Smooth muscle cell (in vitro differentiated cells): ENCODE results near the gene PLEKHA7. TPM values are rescaled to one million over a fixed set of nuclear protein-coding genes. Genes with fewer than 3 reads are reported as not detected.

Experiments used
- DNase-seq: peaks from one replicate; lab custom pipeline; 2025; ENCODE audit not compliant: unreplicated experiment; lab: John Stamatoyannopoulos, UW
- H2AFZ ChIP-seq: fragments of 200-600 bp; sonication (generic); 2 replicates; pipeline ENCODE4 v1.6.0; 2016; ENCODE audit warnings: antibody characterized with exemption, low read depth, mild to moderate bottlenecking
- H3F3A ChIP-seq: fragments of 200-600 bp; sonication (generic); 2 replicates; pipeline ENCODE4 v1.6.0; 2017; ENCODE audit warnings: antibody characterized with exemption, low read depth
- H3K27ac ChIP-seq: fragments of 200-600 bp; sonication (generic); 2 replicates; pipeline ENCODE4 v1.5.1; 2016; ENCODE audit warnings: low read depth, mild to moderate bottlenecking
- H3K27me3 ChIP-seq: fragments of 200-600 bp; sonication (generic); 2 replicates; pipeline ENCODE4 v1.6.1; 2016; ENCODE audit warnings: low read depth, mild to moderate bottlenecking
- H3K36me3 ChIP-seq: fragments of 200-600 bp; sonication (generic); 2 replicates; pipeline ENCODE4 v1.5.1; 2016; ENCODE audit warnings: low read depth
- H3K4me1 ChIP-seq: fragments of 200-600 bp; sonication (generic); 2 replicates; pipeline ENCODE4 v1.5.1; 2016; ENCODE audit warnings: low read depth
- H3K4me2 ChIP-seq: fragments of 200-600 bp; sonication (generic); 2 replicates; pipeline ENCODE4 v1.6.0; 2016; ENCODE audit warnings: mild to moderate bottlenecking
- H3K4me3 ChIP-seq: fragments of 200-600 bp; sonication (generic); 2 replicates; pipeline ENCODE4 v1.5.1; 2016; ENCODE audit warnings: mild to moderate bottlenecking
- H3K79me2 ChIP-seq: fragments of 200-600 bp; sonication (generic); 2 replicates; pipeline ENCODE4 v1.6.0; 2016; ENCODE audit warnings: low read depth, mild to moderate bottlenecking
- H3K9ac ChIP-seq: fragments of 200-600 bp; sonication (generic); 2 replicates; pipeline ENCODE4 v1.6.0; 2016; ENCODE audit warnings: low read depth
- H3K9me3 ChIP-seq: fragments of 200-600 bp; sonication (generic); replicated peaks from 2 replicates; pipeline ENCODE4 v1.5.1; 2016; ENCODE audit warnings: low read depth
- H4K20me1 ChIP-seq: fragments of 200-600 bp; sonication (generic); 2 replicates; pipeline ENCODE4 v1.6.0; 2016; ENCODE audit warnings: low read depth
- whole genome bisulfite sequencing: methylation state at CpG from one replicate; pipeline ENCODE4 v1.1.7; 2016; ENCODE audit warnings: low lambda C conversion rate; 5-methylcytosine and 5-hydroxymethylcytosine counted together
- polyA plus RNA-seq: library from polyadenylated mRNA; unstranded; fragments of >200 nt; fragmentation: Nextera tagmentation; extraction: Ambion mirVana; gene quantifications from 2 replicates; pipeline ENCODE4 v1.2.1, GENCODE V29; 2016
- total RNA-seq: library from RNA; depleted of rRNA; stranded (reverse); fragments of >200 nt; gene quantifications from 2 replicates; pipeline ENCODE4 v1.2.3, GENCODE V29; 2014
- TF ChIP-seq, protein P1 (sequence below): fragments of 200-600 bp; sonication (generic); IDR thresholded peaks from 2 replicates; pipeline ENCODE4 v1.5.1; 2017; ENCODE audit warnings: borderline replicate concordance, mild to moderate bottlenecking, antibody characterized with exemption; ENCODE audit not compliant: insufficient read depth, poor library complexity, severe bottlenecking

Gene PLEKHA7
- total and polyA plus RNA-seq, 2 experiments from 2014 or later: 0.19 to 22.2 TPM

DNA sequence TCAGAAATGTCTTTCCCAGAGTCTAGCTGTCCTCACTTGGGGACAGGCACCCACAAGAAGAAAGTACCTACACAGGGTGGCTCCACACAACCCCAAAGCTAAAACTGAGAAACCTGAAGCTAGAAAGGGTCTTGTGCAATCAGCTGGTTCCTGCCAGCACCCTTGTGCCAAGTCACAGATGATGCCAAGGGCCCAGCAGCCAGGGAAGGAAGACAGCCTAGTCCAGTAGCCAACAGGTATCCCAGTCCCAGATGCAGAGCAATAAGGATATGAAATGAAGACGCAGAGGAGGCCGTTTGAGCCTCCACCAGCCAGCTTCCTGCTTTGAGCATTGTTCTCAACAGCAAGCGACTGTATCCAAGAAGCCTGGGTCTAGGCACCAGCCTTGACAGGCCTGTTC lies 6.1 kb downstream of the PLEKHA7 start:
- Histone ChIP-seq H3F3A (peaks cover 5% of the 10 kb centered on the region), H3K4me1 (peaks cover 6% of the 10 kb centered on the region), H2AFZ (no peak overlapping the region), H3K9ac (no peak overlapping the region), H3K9me3 (no peaks in the 10 kb centered on the region), H3K27ac (no peak overlapping the region), H3K36me3 (no peaks in the 10 kb centered on the region), H4K20me1 (no peaks in the 10 kb centered on the region), H3K27me3 (peaks cover 30% of the 10 kb centered on the region), H3K79me2 (no peaks in the 10 kb centered on the region), H3K4me3 (no peak overlapping the region), H3K4me2 (no peak overlapping the region)
- TF ChIP-seq, protein P1, sequence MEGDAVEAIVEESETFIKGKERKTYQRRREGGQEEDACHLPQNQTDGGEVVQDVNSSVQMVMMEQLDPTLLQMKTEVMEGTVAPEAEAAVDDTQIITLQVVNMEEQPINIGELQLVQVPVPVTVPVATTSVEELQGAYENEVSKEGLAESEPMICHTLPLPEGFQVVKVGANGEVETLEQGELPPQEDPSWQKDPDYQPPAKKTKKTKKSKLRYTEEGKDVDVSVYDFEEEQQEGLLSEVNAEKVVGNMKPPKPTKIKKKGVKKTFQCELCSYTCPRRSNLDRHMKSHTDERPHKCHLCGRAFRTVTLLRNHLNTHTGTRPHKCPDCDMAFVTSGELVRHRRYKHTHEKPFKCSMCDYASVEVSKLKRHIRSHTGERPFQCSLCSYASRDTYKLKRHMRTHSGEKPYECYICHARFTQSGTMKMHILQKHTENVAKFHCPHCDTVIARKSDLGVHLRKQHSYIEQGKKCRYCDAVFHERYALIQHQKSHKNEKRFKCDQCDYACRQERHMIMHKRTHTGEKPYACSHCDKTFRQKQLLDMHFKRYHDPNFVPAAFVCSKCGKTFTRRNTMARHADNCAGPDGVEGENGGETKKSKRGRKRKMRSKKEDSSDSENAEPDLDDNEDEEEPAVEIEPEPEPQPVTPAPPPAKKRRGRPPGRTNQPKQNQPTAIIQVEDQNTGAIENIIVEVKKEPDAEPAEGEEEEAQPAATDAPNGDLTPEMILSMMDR: no peak
- DNase-seq: no peak
- 91% methylated on average over 3 of the region's 3 CpGs for WGBS

DNA sequence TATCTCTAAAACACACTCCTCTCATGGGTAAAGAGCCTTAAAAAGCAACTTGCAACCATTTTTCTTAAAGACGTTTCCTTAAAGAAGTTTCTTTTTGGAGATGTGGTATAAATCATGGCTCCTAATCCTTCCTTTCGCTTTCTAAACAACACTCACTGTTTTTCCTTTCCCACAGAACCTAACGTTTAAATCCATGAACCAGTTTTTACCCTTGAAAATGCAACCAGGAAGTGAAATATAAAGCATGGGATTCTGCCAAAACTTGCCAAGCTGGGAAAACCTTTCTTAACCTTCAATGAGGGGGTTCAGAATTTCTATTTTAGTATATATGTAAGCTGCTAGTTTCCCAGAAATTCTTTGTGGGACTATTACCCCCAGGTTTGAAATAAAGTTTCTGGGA lies 8.6 kb downstream of the PLEKHA7 start:
- Histone ChIP-seq H2AFZ (no peak overlapping the region), H3K9me3 (no peaks in the 10 kb centered on the region), H3K4me1 (no peaks in the 10 kb centered on the region), H4K20me1 (no peaks in the 10 kb centered on the region), H3K79me2 (no peaks in the 10 kb centered on the region), H3K4me3 (no peak overlapping the region), H3K27ac (no peak overlapping the region), H3K27me3 (peaks cover 5% of the 10 kb centered on the region), H3K36me3 (no peaks in the 10 kb centered on the region), H3F3A (no peaks in the 10 kb centered on the region), H3K4me2 (no peak overlapping the region), H3K9ac (no peak overlapping the region)
- TF ChIP-seq, protein P1: no peak
- no peak for DNase-seq
- WGBS: 82% methylated on average over 3 of the region's 3 CpGs

DNA sequence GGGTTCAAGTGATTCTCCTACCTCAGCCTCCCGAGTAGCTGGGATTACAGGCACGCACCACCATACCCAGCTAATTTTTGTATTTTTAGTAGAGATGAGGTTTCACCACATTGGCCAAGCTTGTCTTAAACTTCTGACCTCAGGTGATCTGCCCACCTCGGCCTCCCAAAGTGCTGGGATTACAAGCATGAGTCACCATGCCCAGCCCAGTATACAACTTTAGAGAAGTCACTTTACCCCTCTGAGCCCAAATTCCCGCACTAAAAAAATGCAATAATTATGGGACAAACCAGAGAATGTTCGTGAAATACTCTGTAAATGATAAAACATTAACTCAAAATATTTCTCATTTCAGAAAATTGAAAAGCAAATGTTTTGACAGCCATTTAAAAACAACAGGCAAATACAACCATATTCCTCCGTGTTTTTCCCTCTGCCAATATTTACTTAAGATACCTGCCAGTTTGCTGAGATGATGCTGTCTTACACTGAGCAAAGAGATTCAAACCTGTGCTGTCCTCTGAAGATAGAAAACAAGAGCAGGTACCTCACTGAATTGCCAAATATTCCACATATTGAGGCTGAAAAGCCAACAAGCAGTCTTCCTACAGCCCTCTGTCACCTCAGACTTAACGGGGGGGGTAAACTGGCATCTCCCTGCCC lies 9.6 kb downstream of the PLEKHA7 start:
- Histone ChIP-seq H3F3A (no peaks in the 10 kb centered on the region), H3K36me3 (no peaks in the 10 kb centered on the region), H3K4me1 (no peaks in the 10 kb centered on the region), H3K27me3 (no peaks in the 10 kb centered on the region), H3K9me3 (no peaks in the 10 kb centered on the region), H4K20me1 (no peaks in the 10 kb centered on the region), H3K4me3 (no peak overlapping the region), H2AFZ (no peak overlapping the region), H3K79me2 (no peaks in the 10 kb centered on the region), H3K27ac (no peak overlapping the region), H3K4me2 (no peak overlapping the region), H3K9ac (no peak overlapping the region)
- 85% methylated on average over 7 of the region's 7 CpGs for WGBS
- no peak for DNase-seq
- TF ChIP-seq, protein P1: no peak

DNA sequence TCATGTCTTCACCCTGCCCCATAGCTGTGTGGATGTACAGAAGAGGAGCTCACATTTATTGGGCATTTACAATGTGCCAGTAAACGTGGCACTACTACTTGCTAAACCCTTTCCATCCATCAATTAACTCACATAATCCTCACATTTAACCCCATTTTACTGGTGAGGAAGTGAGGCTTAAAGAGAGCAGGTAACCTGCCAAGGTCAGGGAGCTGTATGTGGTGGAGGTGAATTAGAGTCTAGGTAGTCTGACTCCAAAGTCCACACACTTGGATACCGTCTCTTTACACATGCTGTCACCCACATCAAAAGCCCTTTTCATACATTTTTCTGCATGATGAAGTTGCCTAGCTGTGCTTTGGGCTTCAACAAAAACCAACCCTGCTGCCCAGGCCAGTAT lies 10.8 kb downstream of the PLEKHA7 start:
- H3K27me3 ChIP-seq: no peaks in the 10 kb centered on the region
- no peaks in the 10 kb centered on the region for H3K4me1 ChIP-seq
- H2AFZ ChIP-seq: no peak overlapping the region
- no peaks in the 10 kb centered on the region for H3K9me3 ChIP-seq
- WGBS: 80% methylated on average over 2 of the region's 2 CpGs
- no peaks in the 10 kb centered on the region for H3K79me2 ChIP-seq
- no peak overlapping the region for H3K27ac ChIP-seq
- TF ChIP-seq, protein P1: no peak
- no peak overlapping the region for H3K4me3 ChIP-seq
- no peaks in the 10 kb centered on the region for H4K20me1 ChIP-seq
- H3K4me2 ChIP-seq: no peak overlapping the region
- H3F3A ChIP-seq: no peaks in the 10 kb centered on the region
- H3K9ac ChIP-seq: no peak overlapping the region
- no peaks in the 10 kb centered on the region for H3K36me3 ChIP-seq
- DNase-seq: no peak
